HEK293T (cell line): Measurements from ENCODE around the gene ADAM10.

Experiments used
- CTCF ChIA-PET: fragments of 350-600 bp; formaldehyde crosslinking; extraction: SDS; loops from one replicate; lab custom pipeline; 2021; ENCODE audit warnings: antibody characterized with exemption, inconsistent platforms; lab: Yijun Ruan, JAX
- POLR2A ChIA-PET: fragments of 350-600 bp; formaldehyde crosslinking; extraction: SDS; loops from one replicate; lab custom pipeline; 2020; ENCODE audit warnings: antibody characterized with exemption, inconsistent platforms; lab: Yijun Ruan, JAX
- DNase-seq: peaks from one replicate; pipeline ENCODE4 v3.0.0; 2012; ENCODE audit warnings: mixed read lengths; ENCODE audit errors: extremely low spot score
- ARNT ChIP-seq: fragments of 450-650 bp; IDR thresholded peaks from 2 replicates; pipeline ENCODE4 v1.6.1; 2017; ENCODE audit warnings: mild to moderate bottlenecking
- BHLHE40 ChIP-seq: fragments of 450-650 bp; IDR thresholded peaks from 2 replicates; pipeline ENCODE4 v1.6.1; 2016; ENCODE audit warnings: mild to moderate bottlenecking, moderate library complexity, borderline replicate concordance
- CTBP1 ChIP-seq: fragments of 450-650 bp; IDR thresholded peaks from 2 replicates; pipeline ENCODE4 v1.6.1; 2016; ENCODE audit warnings: borderline replicate concordance
- ELF4 ChIP-seq: fragments of 450-650 bp; IDR thresholded peaks from 2 replicates; pipeline ENCODE4 v1.6.1; 2017; ENCODE audit warnings: antibody characterized with exemption
- FOXA1 ChIP-seq: fragments of 450-650 bp; IDR thresholded peaks from 2 replicates; pipeline ENCODE4 v1.6.1; 2016; ENCODE audit warnings: mild to moderate bottlenecking
- FOXK2 ChIP-seq: fragments of 450-650 bp; IDR thresholded peaks from 2 replicates; pipeline ENCODE4 v1.6.1; 2016; ENCODE audit warnings: mild to moderate bottlenecking
- FOXM1 ChIP-seq: fragments of 450-650 bp; IDR thresholded peaks from 2 replicates; pipeline ENCODE4 v1.6.1; 2017; ENCODE audit warnings: mild to moderate bottlenecking, borderline replicate concordance
- HDGF ChIP-seq: fragments of 450-650 bp; IDR thresholded peaks from 2 replicates; pipeline ENCODE4 v1.6.1; 2017; ENCODE audit warnings: antibody characterized with exemption, borderline replicate concordance
- L3MBTL2 ChIP-seq: fragments of 450-650 bp; conservative IDR thresholded peaks from 2 replicates; pipeline ENCODE4 v1.6.1; 2016; ENCODE audit warnings: mild to moderate bottlenecking
- LEF1 ChIP-seq: fragments of 450-650 bp; IDR thresholded peaks from 2 replicates; pipeline ENCODE4 v1.6.1; 2017; ENCODE audit warnings: mild to moderate bottlenecking, borderline replicate concordance
- NFRKB ChIP-seq: fragments of 450-650 bp; IDR thresholded peaks from 2 replicates; pipeline ENCODE4 v1.6.1; 2016; ENCODE audit warnings: mild to moderate bottlenecking, moderate library complexity
- PKNOX1 ChIP-seq: fragments of 450-650 bp; IDR thresholded peaks from 2 replicates; pipeline ENCODE4 v1.6.1; 2016
- SP1 ChIP-seq: fragments of 450-650 bp; IDR thresholded peaks from 2 replicates; pipeline ENCODE4 v1.6.1; 2017
- SUZ12 ChIP-seq: fragments of 450-650 bp; IDR thresholded peaks from 2 replicates; pipeline ENCODE4 v1.6.1; 2016; ENCODE audit warnings: mild to moderate bottlenecking
- TARDBP ChIP-seq: fragments of 450-650 bp; IDR thresholded peaks from 2 replicates; pipeline ENCODE4 v1.6.1; 2016
- ZNF384 ChIP-seq: fragments of 450-650 bp; IDR thresholded peaks from 2 replicates; pipeline ENCODE4 v1.6.1; 2016

The ADAM10 gene

DNA sequence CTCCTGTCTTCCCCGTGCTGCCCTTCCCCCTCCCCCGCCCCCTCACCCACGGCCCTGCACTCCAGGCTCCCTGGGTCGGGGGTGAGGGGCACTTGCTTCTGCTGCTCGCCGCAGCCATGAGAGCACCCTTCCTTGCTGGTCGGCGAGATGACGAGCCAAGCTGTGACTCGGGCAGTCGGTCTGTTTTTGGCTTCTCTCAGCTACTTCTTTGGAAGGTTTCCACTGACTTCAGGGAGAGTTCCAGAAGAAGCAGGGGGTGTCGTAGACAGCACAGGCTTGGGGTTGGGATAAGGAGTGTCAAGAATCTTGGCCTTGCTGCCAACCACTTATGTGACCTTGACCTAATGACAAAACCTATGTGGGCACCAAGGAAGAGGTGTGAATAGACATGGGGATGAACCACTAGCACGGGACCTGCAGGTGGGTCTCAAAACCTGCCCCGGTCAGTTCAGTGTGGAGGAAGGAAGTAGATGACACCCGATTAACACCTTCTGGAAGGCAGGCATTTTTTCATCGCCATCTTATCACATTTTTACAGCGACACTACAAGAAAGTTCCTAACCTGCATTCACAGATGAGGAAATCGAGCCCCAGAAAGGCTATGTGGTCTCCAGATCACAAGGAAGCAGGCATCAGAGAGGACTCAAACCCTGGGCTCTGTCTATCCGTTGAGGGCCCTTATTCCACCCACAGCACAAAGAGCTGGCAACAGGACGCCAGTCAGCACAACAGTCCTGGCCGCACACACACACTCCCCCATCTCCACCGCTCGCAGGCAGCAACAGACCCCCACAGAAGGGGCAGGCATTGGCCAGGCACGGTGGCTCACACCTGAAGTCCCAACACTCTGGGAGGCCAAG, 196.8 kb downstream of the ADAM10 start:
- ChIA-PET POLR2A (no interaction called here), CTCF (no interaction called here)

GRCh38 chr15:58551764-58552504, 197.6 kb downstream of the ADAM10 start:
- ChIA-PET CTCF (no interaction called here), POLR2A (no interaction called here)
- no peak for DNase-seq
- TF ChIP-seq ELF4: no peak
- no peak for TF ChIP-seq SP1
- no peak for TF ChIP-seq NFRKB
- no peak for TF ChIP-seq HDGF
- TF ChIP-seq L3MBTL2: no peak
- TF ChIP-seq TARDBP: no peak
- TF ChIP-seq LEF1: no peak
- no peak for TF ChIP-seq PKNOX1
- TF ChIP-seq BHLHE40: no peak
- no peak for TF ChIP-seq ARNT
- TF ChIP-seq FOXK2: no peak

More for the DNA sequence above, 196.8 kb downstream of the ADAM10 start:
- TF ChIP-seq PKNOX1 (no peak), FOXK2 (no peak), TARDBP (no peak), NFRKB (no peak), BHLHE40 (no peak), ELF4 (no peak), SUZ12 (no peak), CTBP1 (no peak), ZNF384 (no peak), ARNT (no peak), SP1 (no peak), HDGF (no peak), FOXA1 (no peak), LEF1 (no peak), L3MBTL2 (no peak), FOXM1 (no peak)
- no peak for DNase-seq

DNA sequence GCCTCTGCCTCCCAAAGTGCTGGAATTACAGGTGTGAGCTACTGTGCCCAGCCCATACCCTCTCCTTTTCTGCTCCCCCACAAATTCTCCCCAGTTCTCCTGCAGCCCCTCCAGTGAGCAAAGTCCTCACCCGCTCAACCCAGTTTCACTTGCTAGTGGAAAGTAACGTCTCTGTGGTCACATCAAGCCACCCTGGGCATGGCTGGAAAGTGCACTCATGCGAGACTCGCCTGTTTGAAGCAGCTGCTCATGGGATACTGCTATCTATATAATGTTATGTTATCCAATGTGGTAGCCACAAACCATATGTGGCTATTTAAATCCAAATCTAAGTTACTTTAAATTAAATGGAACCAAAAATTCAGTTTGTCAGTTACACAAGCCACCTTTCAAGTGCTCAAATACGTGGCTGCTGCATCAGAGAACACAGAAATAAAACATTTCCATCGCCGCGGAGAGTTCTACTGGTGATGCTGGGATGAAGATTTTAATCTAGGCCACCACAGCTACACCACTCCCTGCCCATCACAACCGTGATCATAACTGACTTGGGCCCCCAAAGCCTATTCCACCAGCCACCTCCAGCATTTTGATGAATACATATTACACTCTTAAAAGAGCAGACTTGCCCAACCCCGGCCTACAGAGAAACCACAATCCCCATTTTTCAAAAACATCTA, 198.3 kb downstream of the ADAM10 start:
- ChIA-PET CTCF (no interaction called here), POLR2A (no interaction called here)
- TF ChIP-seq SP1: no peak
- no peak for TF ChIP-seq LEF1
- TF ChIP-seq ZNF384: no peak
- no peak for TF ChIP-seq SUZ12
- no peak for TF ChIP-seq HDGF
- TF ChIP-seq FOXA1: no peak
- no peak for TF ChIP-seq FOXM1
- no peak for TF ChIP-seq FOXK2
- TF ChIP-seq L3MBTL2: no peak
- TF ChIP-seq NFRKB: no peak
- no peak for TF ChIP-seq ELF4
- no peak for TF ChIP-seq ARNT
- no peak for TF ChIP-seq CTBP1
- TF ChIP-seq PKNOX1: no peak
- TF ChIP-seq TARDBP: no peak
- TF ChIP-seq BHLHE40: no peak
- DNase-seq: no peak

DNA sequence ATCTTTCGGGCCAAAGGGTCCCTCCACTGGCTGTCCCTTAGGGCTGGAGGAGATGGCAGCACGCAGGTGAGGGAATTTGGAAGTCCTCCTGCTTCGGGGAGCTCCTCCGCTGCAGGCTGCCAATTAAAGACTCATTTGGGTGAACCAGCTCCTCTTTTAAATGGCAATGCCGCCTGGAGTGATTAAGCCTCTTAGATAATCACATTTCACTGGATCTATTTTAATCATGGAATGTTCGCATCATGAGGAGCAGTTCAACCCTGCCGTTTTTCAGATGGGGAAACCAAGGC, 199.8 kb downstream of the ADAM10 start:
- TF ChIP-seq LEF1 (no peak), FOXA1 (no peak), ARNT (no peak)
- DNase-seq: no peak
- ChIA-PET POLR2A (no interaction called here), CTCF (no interaction called here)

GRCh38 chr15:58549013-58549784, 200.3 kb downstream of the ADAM10 start:
- TF ChIP-seq FOXM1 (no peak), ZNF384 (no peak), LEF1 (no peak), NFRKB (no peak), CTBP1 (no peak), FOXK2 (no peak), TARDBP (no peak), ELF4 (no peak), SUZ12 (no peak), BHLHE40 (no peak), PKNOX1 (no peak), ARNT (no peak), L3MBTL2 (no peak), SP1 (no peak), HDGF (no peak)
- ChIA-PET POLR2A (no interaction called here), CTCF (interaction anchor here (0.6 kb wide), 1 partner anchor 373 kb away, joined by 3 read pairs; no protein-coding TSS in a partner anchor)
- no peak for DNase-seq
